ENCODE results near the gene TRIM13. TPM values are rescaled to one million over a fixed set of nuclear protein-coding genes. Genes with fewer than 3 reads are reported as not detected.
"Not testable (repeated sequence)": the region's sequence is repeated elsewhere in the genome, so short reads cannot be mapped to it uniquely, and the experiment has no call there.

TRIM13 gene, protein sequence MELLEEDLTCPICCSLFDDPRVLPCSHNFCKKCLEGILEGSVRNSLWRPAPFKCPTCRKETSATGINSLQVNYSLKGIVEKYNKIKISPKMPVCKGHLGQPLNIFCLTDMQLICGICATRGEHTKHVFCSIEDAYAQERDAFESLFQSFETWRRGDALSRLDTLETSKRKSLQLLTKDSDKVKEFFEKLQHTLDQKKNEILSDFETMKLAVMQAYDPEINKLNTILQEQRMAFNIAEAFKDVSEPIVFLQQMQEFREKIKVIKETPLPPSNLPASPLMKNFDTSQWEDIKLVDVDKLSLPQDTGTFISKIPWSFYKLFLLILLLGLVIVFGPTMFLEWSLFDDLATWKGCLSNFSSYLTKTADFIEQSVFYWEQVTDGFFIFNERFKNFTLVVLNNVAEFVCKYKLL
- 57.1 and 57.4 TPM in 2 replicates for total RNA-seq
- long read RNA-seq, full-length matches to known transcripts = 138 of 169 reads
- long read RNA-seq, partial matches to known transcripts = 6 of 169 reads
- long read RNA-seq, other reads (novel, unspliced or antisense) = 25 of 169 reads

DNA sequence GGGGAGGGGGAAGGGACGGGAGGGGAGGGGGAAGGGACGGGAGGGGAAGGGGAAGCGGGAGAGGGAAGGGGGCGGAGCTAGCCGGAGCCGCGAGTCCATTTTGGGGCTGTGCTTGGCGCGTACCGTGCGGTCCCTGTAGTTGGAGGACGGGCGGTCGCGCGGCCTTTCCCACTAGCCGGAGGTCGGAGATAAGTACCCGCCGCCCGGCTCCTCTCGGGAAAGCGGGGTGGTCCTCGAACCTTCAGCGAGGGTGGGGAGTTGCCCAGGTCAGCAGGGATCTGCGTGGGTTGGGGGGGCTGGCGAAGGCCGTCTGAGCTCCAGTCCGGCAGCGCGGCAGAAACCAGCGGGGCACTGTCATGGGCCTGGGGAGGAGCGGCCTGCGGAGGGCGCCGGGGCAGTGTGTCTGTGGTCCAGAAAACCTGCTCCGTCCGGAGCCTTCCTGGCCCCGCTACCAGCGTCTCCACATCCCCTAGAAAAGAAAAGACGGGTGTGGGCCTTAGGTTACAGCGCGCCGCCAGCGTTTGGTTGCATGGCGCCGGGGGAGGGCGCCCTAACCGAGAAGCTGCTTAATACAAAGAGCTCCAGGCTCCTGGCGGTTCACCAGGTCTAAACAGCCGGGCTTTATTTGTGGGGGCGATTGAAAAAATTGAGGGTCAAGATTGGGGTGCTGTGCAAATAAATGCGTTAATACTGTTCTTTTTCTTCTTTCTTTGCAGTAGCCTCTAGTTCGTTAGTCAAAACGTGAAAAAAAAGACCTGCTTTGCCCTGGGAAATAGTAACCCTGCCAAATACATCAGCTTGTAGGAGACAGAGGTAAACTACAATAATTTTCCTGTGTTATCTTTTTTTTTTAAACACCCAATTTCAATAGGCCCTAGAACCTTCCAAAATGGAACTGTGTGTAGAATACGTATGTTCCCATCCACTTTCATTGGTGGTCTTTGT is at the start of gene TRIM13:
TRIM13 (plus strand) TSS at position 92 of the 945 bp plus-strand sequence. CDS start 14,899 bp downstream, outside the sequence.
- TF ChIP-seq, protein P1, sequence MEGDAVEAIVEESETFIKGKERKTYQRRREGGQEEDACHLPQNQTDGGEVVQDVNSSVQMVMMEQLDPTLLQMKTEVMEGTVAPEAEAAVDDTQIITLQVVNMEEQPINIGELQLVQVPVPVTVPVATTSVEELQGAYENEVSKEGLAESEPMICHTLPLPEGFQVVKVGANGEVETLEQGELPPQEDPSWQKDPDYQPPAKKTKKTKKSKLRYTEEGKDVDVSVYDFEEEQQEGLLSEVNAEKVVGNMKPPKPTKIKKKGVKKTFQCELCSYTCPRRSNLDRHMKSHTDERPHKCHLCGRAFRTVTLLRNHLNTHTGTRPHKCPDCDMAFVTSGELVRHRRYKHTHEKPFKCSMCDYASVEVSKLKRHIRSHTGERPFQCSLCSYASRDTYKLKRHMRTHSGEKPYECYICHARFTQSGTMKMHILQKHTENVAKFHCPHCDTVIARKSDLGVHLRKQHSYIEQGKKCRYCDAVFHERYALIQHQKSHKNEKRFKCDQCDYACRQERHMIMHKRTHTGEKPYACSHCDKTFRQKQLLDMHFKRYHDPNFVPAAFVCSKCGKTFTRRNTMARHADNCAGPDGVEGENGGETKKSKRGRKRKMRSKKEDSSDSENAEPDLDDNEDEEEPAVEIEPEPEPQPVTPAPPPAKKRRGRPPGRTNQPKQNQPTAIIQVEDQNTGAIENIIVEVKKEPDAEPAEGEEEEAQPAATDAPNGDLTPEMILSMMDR (conservative IDR thresholded peaks at IDR 0.05) = peak; percentile 80
- Mint-ChIP-seq H3K4me3 (peak within 1 kb of the TSS; percentile 98), H3K36me3 (ENCODE audit: low read depth) (peaks cover 11% of the 10 kb centered on the region)

DNA sequence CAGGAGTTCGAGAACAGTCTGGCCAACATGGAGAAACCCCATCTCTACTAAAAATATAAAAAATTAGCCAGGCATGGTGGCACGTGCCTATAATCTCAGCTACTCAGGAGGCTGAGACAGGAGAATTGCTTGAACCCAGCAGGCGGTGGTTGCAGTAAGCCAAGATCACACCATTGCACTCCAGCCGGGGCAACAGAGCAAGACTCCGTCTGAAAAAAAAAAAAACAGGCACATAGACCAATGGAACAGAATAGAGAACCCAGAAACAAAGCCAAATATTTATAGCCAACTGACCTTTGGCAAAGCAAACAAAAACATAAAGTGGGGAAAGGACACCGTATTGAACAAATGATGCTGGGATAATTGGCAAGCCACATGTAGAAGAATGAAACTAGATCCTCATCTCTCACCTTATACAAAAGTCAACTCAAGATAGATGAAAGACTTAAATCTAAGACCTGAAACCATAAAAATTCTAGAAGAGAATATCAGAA is 48.0 kb upstream of the TRIM13 start:
- H3K36me3 Mint-ChIP-seq (ENCODE audit: low read depth); H3K4me3 Mint-ChIP-seq; H3K27me3 Mint-ChIP-seq (ENCODE audit: low read depth); H3K4me1 Mint-ChIP-seq; H3K27ac Mint-ChIP-seq (ENCODE audit: unreplicated experiment); DNase-seq (ENCODE audit: low read depth, low spot score); H3K9me3 Mint-ChIP-seq: not testable (repeated sequence)

More for the DNA sequence above, at the start of gene TRIM13:
- DNase-seq (ENCODE audit: low read depth, low spot score) = peak; percentile 79
- Mint-ChIP-seq H3K4me1 (peaks cover 43% of the 10 kb centered on the region), H3K27ac (ENCODE audit: unreplicated experiment) (peak within 1 kb of the TSS; percentile 97), H3K9me3 (no peaks in the 10 kb centered on the region), H3K27me3 (ENCODE audit: low read depth) (peaks cover 4% of the 10 kb centered on the region)

DNA sequence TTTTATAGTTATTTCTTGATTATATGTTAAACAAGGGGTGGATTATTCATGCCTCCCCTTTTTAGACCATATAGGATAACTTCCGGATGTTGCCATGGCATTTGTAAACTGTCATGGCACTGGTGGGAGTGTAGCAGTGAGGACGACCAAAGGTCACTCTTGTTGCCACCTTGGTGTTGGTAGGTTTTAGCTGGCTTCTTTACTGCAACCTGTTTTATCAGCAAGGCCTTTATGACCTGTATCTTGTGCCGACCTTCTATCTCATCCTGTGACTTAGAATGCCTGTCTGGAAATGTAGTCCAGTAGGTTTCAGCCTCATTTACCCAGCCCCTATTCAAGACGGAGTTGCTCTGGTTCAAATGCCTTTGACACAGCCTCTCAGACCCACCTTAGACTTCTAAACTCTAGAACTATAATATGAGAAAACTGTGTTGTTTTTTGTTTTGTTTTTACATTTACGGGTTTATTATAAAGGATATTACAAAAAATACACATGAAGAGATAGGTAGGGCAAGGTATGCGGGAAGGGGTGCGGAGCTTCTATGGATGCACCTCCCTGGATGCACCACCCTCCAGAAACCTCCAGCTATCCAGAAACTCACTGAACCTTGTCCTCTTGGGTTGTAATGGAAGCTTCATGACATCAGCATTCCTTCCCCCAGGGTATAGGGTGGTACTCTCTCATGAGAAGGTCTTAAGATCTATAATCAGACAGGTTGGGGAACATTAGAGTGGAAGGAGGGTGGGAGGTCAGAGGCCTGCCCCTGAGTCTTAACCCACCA is 44.9 kb upstream of the TRIM13 start:
- H3K27me3 Mint-ChIP-seq (ENCODE audit: low read depth) = no peaks in the 10 kb centered on the region
- H3K36me3 Mint-ChIP-seq (ENCODE audit: low read depth) = no peaks in the 10 kb centered on the region
- DNase-seq (ENCODE audit: low read depth, low spot score) = no peak
- H3K4me1 Mint-ChIP-seq = no peaks in the 10 kb centered on the region
- no peak overlapping the region for H3K4me3 Mint-ChIP-seq
- no peak overlapping the region for H3K27ac Mint-ChIP-seq (ENCODE audit: unreplicated experiment)
- peaks cover 2% of the 10 kb centered on the region for H3K9me3 Mint-ChIP-seq
- TF ChIP-seq, protein P1 (conservative IDR thresholded peaks at IDR 0.05) = no peak

DNA sequence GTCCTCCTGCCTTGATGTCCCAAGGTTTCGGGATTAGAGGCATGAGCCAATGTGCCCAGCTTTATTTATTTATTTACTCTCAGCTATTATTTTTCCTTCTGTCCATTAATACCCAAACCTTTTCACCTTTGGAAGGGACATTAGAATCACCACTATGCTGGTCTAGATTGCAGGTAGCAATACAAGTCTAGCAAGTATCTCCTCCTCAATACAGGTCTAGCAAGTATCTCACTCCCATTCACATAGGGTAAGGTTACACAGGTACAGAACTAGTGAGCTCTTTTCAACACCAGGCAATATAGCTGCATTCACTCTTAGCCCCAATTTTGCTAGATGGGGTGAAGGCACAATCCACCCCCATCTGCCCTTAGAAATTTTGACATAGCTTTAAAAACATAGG is 43.3 kb upstream of the TRIM13 start:
- no peak for DNase-seq (ENCODE audit: low read depth, low spot score)
- Mint-ChIP-seq H3K4me1 (no peaks in the 10 kb centered on the region), H3K4me3 (no peak overlapping the region), H3K36me3 (ENCODE audit: low read depth) (no peaks in the 10 kb centered on the region), H3K27ac (ENCODE audit: unreplicated experiment) (no peak overlapping the region), H3K9me3 (peaks cover 2% of the 10 kb centered on the region), H3K27me3 (ENCODE audit: low read depth) (no peaks in the 10 kb centered on the region)
- TF ChIP-seq, protein P1 (conservative IDR thresholded peaks at IDR 0.05) = no peak

DNA sequence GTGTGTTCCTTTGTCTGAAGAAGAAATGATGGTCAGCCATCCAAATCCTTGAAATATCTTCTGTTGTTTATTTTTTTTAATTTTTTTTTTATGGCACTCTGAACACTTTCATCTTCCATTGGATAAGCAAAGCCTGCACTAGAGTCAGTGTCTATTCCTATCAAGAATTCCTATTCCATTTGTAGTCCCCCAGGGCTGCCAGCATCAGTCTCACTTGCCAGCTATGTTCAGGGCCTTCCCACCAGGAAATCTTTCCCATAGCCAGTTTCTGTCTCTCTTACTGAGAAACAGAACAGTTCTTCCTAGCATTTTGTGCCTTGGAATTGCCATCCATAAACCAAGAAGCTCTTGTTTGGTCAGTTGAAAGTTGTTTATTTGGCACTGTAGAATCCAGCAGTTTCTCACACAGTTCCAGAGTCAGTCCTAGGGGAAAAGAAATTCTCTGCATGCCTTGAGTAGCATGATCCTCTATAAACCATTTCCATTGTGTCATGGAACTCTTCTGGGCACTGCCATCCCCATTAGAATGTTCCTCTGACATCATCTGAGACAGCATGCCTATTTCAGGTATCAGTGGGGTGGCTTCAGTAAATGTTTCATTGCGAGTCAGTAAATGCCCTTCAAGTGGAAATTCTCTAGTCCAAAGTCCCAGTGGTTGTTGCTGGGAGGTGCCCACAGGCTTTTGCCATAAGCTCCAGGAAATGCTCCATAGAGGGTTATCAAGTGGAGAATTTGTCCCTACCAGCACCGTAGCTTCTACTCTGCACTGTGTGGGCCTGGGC is 42.0 kb upstream of the TRIM13 start:
- Mint-ChIP-seq H3K27ac (ENCODE audit: unreplicated experiment) (no peak overlapping the region), H3K4me1 (no peaks in the 10 kb centered on the region), H3K9me3 (no peaks in the 10 kb centered on the region), H3K4me3 (no peak overlapping the region), H3K27me3 (ENCODE audit: low read depth) (no peaks in the 10 kb centered on the region), H3K36me3 (ENCODE audit: low read depth) (no peaks in the 10 kb centered on the region)
- no peak for DNase-seq (ENCODE audit: low read depth, low spot score)
- TF ChIP-seq, protein P1 (conservative IDR thresholded peaks at IDR 0.05) = no peak

Measured in neural crest cell (in vitro differentiated cells).